Measurements from ENCODE around the gene SLAIN2. TPM values are rescaled to one million over a fixed set of nuclear protein-coding genes. Genes with fewer than 3 reads are reported as not detected.

SLAIN2 gene
- total and polyA plus RNA-seq, 2 of the 4 experiments (the other 2 are of a cell fraction) = 23.3 to 53.0 TPM

- H3K9ac ChIP-seq (ENCODE audit: low read depth, low read length) = no peak overlapping the region
- ATAC-seq (ENCODE audit: low read depth) (0 out of 2 replicates have a peak, but pooled peaks have one; percentile 10), DNase-seq (peak; percentile 66)
- no peak overlapping the region for H2AK5ac ChIP-seq (ENCODE audit: low read depth, low read length)
- POLR2A ChIA-PET (ENCODE audit: unreplicated experiment) = no interaction called here
- peaks cover 7% of the 10 kb centered on the region; the same call in 1 of the 2 replicates for H3K9me1 ChIP-seq (ENCODE audit: insufficient read depth, low read length)
- H3K79me1 ChIP-seq (ENCODE audit: low read depth in 1 of 2, low read length in 2 of 2) = no peaks in the 10 kb centered on the region
- peak overlapping the region; percentile 57; the same call in 1 of the 2 replicates for H2BK20ac ChIP-seq (ENCODE audit: low read depth, low read length)
- intact Hi-C loops (cut with micrococcal nuclease) = no loop called here
- no peak overlapping the region for H4K5ac ChIP-seq (ENCODE audit: low read depth, low read length)
- dilution Hi-C loops (cut with HindIII; ENCODE audit: low sequenced_read_pairs, unreplicated experiment) = no loop called here
- CTCF ChIA-PET = no interaction called here
- BruUV-seq (replicated peaks) = no TSS peak
- peak overlapping the region in 1 of 2 experiments; percentile 26; a peak in 1 of 4 replicates for H4K8ac ChIP-seq (ENCODE audit: low read depth in 2 of 2, low read length in 2 of 2)
- H3K4me3 ChIP-seq (ENCODE audit: insufficient read depth, low read depth, low read length) = no peak overlapping the region
- H2BK5ac ChIP-seq (ENCODE audit: low read depth, low read length, poor library complexity, severe bottlenecking) = peak overlapping the region; percentile 21
- TF ChIP-seq SMC3 (IDR thresholded peaks at IDR 0.05; ENCODE audit: low read depth, low read length) = no peak
- TF ChIP-seq CEBPB (IDR thresholded peaks at IDR 0.05; ENCODE audit: low read depth, low read length) = peak; percentile 54; the same call in 1 of the 2 replicates
- WGBS, 2 experiments (ENCODE audit: extremely low coverage in 2 of 2, insufficient read length in 1 of 2) = 89% methylated on average over 3 of the region's 9 CpGs; no CpG with 5 or more reads in 1 of the 2 experiments
- peak overlapping the region; percentile 76; the same call in 1 of the 2 replicates for H3K23ac ChIP-seq (ENCODE audit: low read depth, low read length)
- no peak overlapping the region for H2AK9ac ChIP-seq (replicated peaks; ENCODE audit: low read depth, low read length, poor library complexity)
- H3K4me1 ChIP-seq (ENCODE audit: control insufficient read depth, insufficient read depth, low read length) = peaks cover 12% of the 10 kb centered on the region
- peak overlapping the region; percentile 44; the same call in 1 of the 2 replicates for H3K14ac ChIP-seq (replicated peaks; ENCODE audit: low read depth, low read length)
- no peaks in the 10 kb centered on the region for H3K27me3 ChIP-seq (ENCODE audit: control insufficient read depth, insufficient read depth, low read length)
- H4K91ac ChIP-seq (ENCODE audit: insufficient read depth, low read depth, low read length) = peak overlapping the region; percentile 26; the same call in 1 of the 2 replicates
- H4K20me1 ChIP-seq (ENCODE audit: insufficient read depth, low read length) = no peaks in the 10 kb centered on the region
- peak overlapping the region; percentile 0; the same call in 1 of the 2 replicates for H3K56ac ChIP-seq (ENCODE audit: extremely low read depth, insufficient read depth, low read length)
- H2BK120ac ChIP-seq (ENCODE audit: low read depth, low read length) = peak overlapping the region; percentile 45
- H3K4me2 ChIP-seq (ENCODE audit: low read depth, low read length) = no peak overlapping the region
- H3K9me3 ChIP-seq (ENCODE audit: control insufficient read depth, insufficient read depth, low read length) = no peaks in the 10 kb centered on the region
- no peak overlapping the region for H2AFZ ChIP-seq (replicated peaks; ENCODE audit: low read length, poor library complexity)
- peak overlapping the region; percentile 47; the same call in 1 of the 3 replicates for H2BK15ac ChIP-seq (ENCODE audit: low read depth, low read length)
- H3K36me3 ChIP-seq (ENCODE audit: control insufficient read depth, insufficient read depth, low read length) = no peaks in the 10 kb centered on the region
- peak overlapping the region; percentile 3; the same call in 1 of the 2 replicates for H3K18ac ChIP-seq (ENCODE audit: low read depth, low read length)
- no peak overlapping the region for H3K27ac ChIP-seq (ENCODE audit: insufficient read depth, low read length)
- in situ Hi-C loops (cut with MboI; ENCODE audit: low sequenced_read_pairs) = no loop called here
- H3K4ac ChIP-seq (ENCODE audit: low read depth, low read length) = peak overlapping the region; percentile 23
Measured at GRCh38 chr4:48331577-48332330, 9.6 kb upstream of the SLAIN2 start.
